GM21737 (cell line): ENCODE results near the gene PTPN14.

Source experiments
- ATAC-seq: cut with Tn5 transposase; IDR thresholded peaks from one replicate; pipeline ENCODE4 v1.9.1; 2021; ENCODE audit warnings: mild to moderate bottlenecking, moderate library complexity; ENCODE audit not compliant: unreplicated experiment

PTPN14 gene

GRCh38 chr1:214438075-214438474, 113.3 kb downstream of the PTPN14 start:
- no peak for ATAC-seq

- no peak for ATAC-seq
Measured at GRCh38 chr1:214435867-214436266, 115.5 kb downstream of the PTPN14 start.

GRCh38 chr1:214432245-214432644, 119.2 kb downstream of the PTPN14 start:
- ATAC-seq: no peak

- ATAC-seq: no peak
Measured at GRCh38 chr1:214429951-214430770, 121.2 kb downstream of the PTPN14 start.

GRCh38 chr1:214427871-214428277, 123.5 kb downstream of the PTPN14 start:
- peak; percentile 99 for ATAC-seq

GRCh38 chr1:214426426-214426812, 125.0 kb downstream of the PTPN14 start:
- ATAC-seq: no peak

GRCh38 chr1:214425716-214426425, 125.5 kb downstream of the PTPN14 start:
- ATAC-seq: no peak

GRCh38 chr1:214425101-214425500, 126.3 kb downstream of the PTPN14 start:
- no peak for ATAC-seq

GRCh38 chr1:214423045-214423444, 128.4 kb downstream of the PTPN14 start:
- ATAC-seq: no peak

- no peak for ATAC-seq
Measured at GRCh38 chr1:214422137-214422671, 129.2 kb downstream of the PTPN14 start.

- ATAC-seq: no peak
Measured at GRCh38 chr1:214420833-214421232, 130.6 kb downstream of the PTPN14 start.

- ATAC-seq: no peak
Measured at GRCh38 chr1:214420341-214420740, 131.1 kb downstream of the PTPN14 start.

- ATAC-seq: no peak
Measured at GRCh38 chr1:214419650-214420049, 131.8 kb downstream of the PTPN14 start.

GRCh38 chr1:214418391-214418790, 133.0 kb downstream of the PTPN14 start:
- no peak for ATAC-seq

- no peak for ATAC-seq
Measured at GRCh38 chr1:214417545-214418210, 133.7 kb downstream of the PTPN14 start.

- no peak for ATAC-seq
Measured at GRCh38 chr1:214416858-214417257, 134.5 kb downstream of the PTPN14 start.

- ATAC-seq: no peak
Measured at GRCh38 chr1:214416417-214416816, 135.0 kb downstream of the PTPN14 start.

- ATAC-seq: no peak
Measured at GRCh38 chr1:214415131-214415530, 136.3 kb downstream of the PTPN14 start.

GRCh38 chr1:214414691-214415090, 136.7 kb downstream of the PTPN14 start:
- no peak for ATAC-seq

- no peak for ATAC-seq
Measured at GRCh38 chr1:214413315-214413714, 138.1 kb downstream of the PTPN14 start.

- ATAC-seq: no peak
Measured at GRCh38 chr1:214404571-214405213, 146.7 kb downstream of the PTPN14 start.
